Ovary (tissue), 9 donors: Measurements from ENCODE around the gene GPR6. TPM values are rescaled to one million over a fixed set of nuclear protein-coding genes. Genes with fewer than 3 reads are reported as not detected.

Source experiments
- DNase-seq, 5 donors: peaks; one replicate each; pipeline ENCODE4 v3.0.0-alpha.2; 2019 to 2020
- H3K27ac ChIP-seq, 2 donors: fragments of 200-600 bp; one replicate each; pipeline versions ENCODE4 v1.5.1 to v1.8.0; 2019 to 2022
- H3K27me3 ChIP-seq: fragments of 200-600 bp; one replicate; pipeline ENCODE4 v1.8.0; 2022
- H3K36me3 ChIP-seq: fragments of 200-600 bp; sonication (generic); one replicate; pipeline ENCODE4 v1.5.1; 2019
- H3K4me1 ChIP-seq: one replicate; pipeline ENCODE4 v1.8.1; 2013; ENCODE audit warnings: mild to moderate bottlenecking, moderate library complexity; ENCODE audit not compliant: insufficient read depth
- H3K4me3 ChIP-seq: fragments of 200-600 bp; sonication (generic); one replicate; pipeline ENCODE4 v1.5.1; 2017
- H3K9me3 ChIP-seq, 2 donors: fragments of 200-600 bp in 1 of 2; sonication (generic) in 1 of 2; one replicate each; pipeline versions ENCODE4 v1.5.1 to v1.8.1; 2013 to 2019; ENCODE audit warnings: mild to moderate bottlenecking in 1 of 2, moderate library complexity in 1 of 2
- CTCF ChIP-seq, 3 donors: fragments of 450-650 bp in 2 of 3; fragments of 200-600 bp in 1 of 3; IDR thresholded peaks; one replicate each; pipeline versions ENCODE4 v1.5.1 to v1.8.0; 2016 to 2022; ENCODE audit warnings: antibody characterized with exemption in 3 of 3, mild to moderate bottlenecking in 1 of 3
- EP300 ChIP-seq: sonication (generic); formaldehyde crosslinking; IDR thresholded peaks from one replicate; pipeline ENCODE4 v1.6.1; 2017; ENCODE audit warnings: antibody characterized with exemption
- POLR2A ChIP-seq: fragments of 450-650 bp; IDR thresholded peaks from one replicate; pipeline ENCODE4 v1.6.1; 2017; ENCODE audit warnings: antibody characterized with exemption, mild to moderate bottlenecking, moderate library complexity
- WGBS, 3 donors: extraction: QIAGEN DNeasy Blood & Tissue Kit in 1 of 3; methylation state at CpG; one replicate each; pipeline versions ENCODE4 v1.1.5 to v1.1.7; 2013 to 2017; 5-methylcytosine and 5-hydroxymethylcytosine counted together
- intact Hi-C, 4 donors: fragments of 100-400 bp; cut with DNase I; formaldehyde crosslinking; loops; one replicate each; pipeline versions ENCODE4 v1.11.0 to v1.15.1; 2022 to 2023
- polyA plus RNA-seq, 2 donors: library from polyadenylated mRNA; stranded (reverse); fragments of 200-250 nt in 1 of 2; fragments of 350-450 nt in 1 of 2; fragmentation: Illumina TruSeq in 1 of 2; extraction: RNeasy Lipid Tissue Mini Kit (QIAGEN cat#74804) in 1 of 2; gene quantifications; one replicate each; pipeline ENCODE4 v1.2.3, GENCODE V29; 2013 to 2014
- total RNA-seq, 7 donors: library from RNA; depleted of rRNA in 2 of 7; stranded (reverse); fragments of >200 nt in 2 of 7; fragmentation: NEBNext Ultra II Directional in 3 of 7; extraction: Animal tissue kit (Norgen Biotek cat#: 25700) in 3 of 7; gene quantifications; one replicate each; pipeline versions ENCODE4 v1.1.0 to v1.2.4, GENCODE V29; 2016 to 2023
- donor health status: DM: no; HTN: no; CAD: no; lungs with moderate emphysema.
- donor health status: DM: no; HTN: no; CAD: no.
- donor health status: Bipolar disorder and iron deficiency.
- donor health status: DM: yes; HTN: yes; CAD: no.
- donor health status: DM: no; HTN: no; CAD: no.
- donor health status: DM: yes; HTN: yes; CAD: no.

The GPR6 gene
- total and polyA plus RNA-seq, 9 donors, result not detected

- WGBS, 3 donors, result 89 to 95% (median 91%) methylated on average over 2 of the region's 2 CpGs
Observed at GRCh38 chr6:109964949-109965348, 13.2 kb upstream of the GPR6 start.

GRCh38 chr6:109966299-109966698 lies 11.8 kb upstream of the GPR6 start:
- no peak for TF ChIP-seq CTCF (IDR thresholded peaks at IDR 0.05)
- TF ChIP-seq POLR2A, result no peak
- TF ChIP-seq EP300, result no peak

More at GRCh38 chr6:109964949-109965348, 13.2 kb upstream of the GPR6 start:
- Histone ChIP-seq H3K36me3 (no peaks in the 10 kb centered on the region), H3K9me3 (no peaks in the 10 kb centered on the region), H3K27ac (no peak overlapping the region), H3K4me3 (no peak overlapping the region), H3K4me1 (no peaks in the 10 kb centered on the region), H3K27me3 (no peaks in the 10 kb centered on the region)
- DNase-seq, result no peak
- no peak for TF ChIP-seq POLR2A
- TF ChIP-seq CTCF (IDR thresholded peaks at IDR 0.05), result no peak
- no peak for TF ChIP-seq EP300
- intact Hi-C loops, result no loop called here

GRCh38 chr6:109977791-109978173 lies 329 bp upstream of the GPR6 start:
- DNase-seq, result no peak
- Histone ChIP-seq H3K9me3 (no peaks in the 10 kb centered on the region), H3K27me3 (no peaks in the 10 kb centered on the region), H3K36me3 (no peaks in the 10 kb centered on the region), H3K27ac (no peak overlapping the region), H3K4me3 (no peak overlapping the region), H3K4me1 (no peaks in the 10 kb centered on the region)
- intact Hi-C loops, result no loop called here
- 14 to 17% (median 14%) methylated on average over 9 of the region's 9 CpGs for WGBS, 3 donors
- TF ChIP-seq CTCF (IDR thresholded peaks at IDR 0.05), result no peak
- no peak for TF ChIP-seq EP300

More at GRCh38 chr6:109966299-109966698, 11.8 kb upstream of the GPR6 start:
- no peak for DNase-seq
- Histone ChIP-seq H3K9me3 (no peaks in the 10 kb centered on the region), H3K4me1 (no peaks in the 10 kb centered on the region), H3K27me3 (no peaks in the 10 kb centered on the region), H3K36me3 (no peaks in the 10 kb centered on the region), H3K27ac (no peak overlapping the region), H3K4me3 (no peak overlapping the region)
- WGBS, 3 donors, result 98 to 100% (median 98%) methylated on average over 1 of the region's 1 CpG
- intact Hi-C loops, result no loop called here

GRCh38 chr6:109979033-109979921 lies 1.2 kb downstream of the GPR6 start:
- H3K36me3 ChIP-seq, result no peaks in the 10 kb centered on the region
- no peak overlapping the region for H3K4me3 ChIP-seq
- no peaks in the 10 kb centered on the region for H3K27me3 ChIP-seq
- no peaks in the 10 kb centered on the region for H3K9me3 ChIP-seq
- TF ChIP-seq POLR2A (no peak), EP300 (no peak), CTCF (IDR thresholded peaks at IDR 0.05) (no peak)
- DNase-seq, result no peak
- intact Hi-C loops, result no loop called here
- H3K4me1 ChIP-seq, result no peaks in the 10 kb centered on the region
- 6 to 10% (median 9%) methylated on average over 64 to 81 of the region's 81 CpGs for WGBS, 3 donors
- no peak overlapping the region for H3K27ac ChIP-seq
